MM.1S (cell line): ENCODE data around the gene VENTX.

Source experiments
- DNase-seq: peaks from one replicate; pipeline ENCODE4 v3.0.0-alpha.2; 2015
- H2AFZ ChIP-seq: fragments of 300-600 bp; sonication (generic); 2 replicates; pipeline ENCODE4 v1.6.0; 2016; ENCODE audit warnings: antibody characterized with exemption, low read length
- H3F3A ChIP-seq: fragments of 300-600 bp; sonication (generic); 2 replicates; pipeline ENCODE4 v1.6.1; 2016; ENCODE audit warnings: mild to moderate bottlenecking, antibody characterized with exemption, low read length, moderate library complexity, mixed read lengths; ENCODE audit not compliant: insufficient read depth
- H3K27ac ChIP-seq: fragments of 300-600 bp; sonication (generic); 2 replicates; pipeline ENCODE4 v1.5.1; 2016; ENCODE audit warnings: mild to moderate bottlenecking, low read length
- H3K27me3 ChIP-seq: fragments of 300-600 bp; sonication (generic); replicated peaks from 2 replicates; pipeline ENCODE4 v1.6.0; 2016; ENCODE audit warnings: low read length; ENCODE audit not compliant: insufficient read depth
- H3K36me3 ChIP-seq: fragments of 300-600 bp; sonication (generic); replicated peaks from 2 replicates; pipeline ENCODE4 v1.6.1; 2016; ENCODE audit warnings: mild to moderate bottlenecking, low read length, mixed read lengths; ENCODE audit not compliant: insufficient read depth
- H3K4me1 ChIP-seq: fragments of 300-600 bp; sonication (generic); 2 replicates; pipeline ENCODE4 v1.6.1; 2016; ENCODE audit warnings: low read length, mixed read lengths
- H3K4me2 ChIP-seq: fragments of 300-600 bp; sonication (generic); 2 replicates; pipeline ENCODE4 v1.6.0; 2016; ENCODE audit warnings: low read depth, low read length
- H3K4me3 ChIP-seq: fragments of 300-600 bp; sonication (generic); 2 replicates; pipeline ENCODE4 v1.5.1; 2016; ENCODE audit warnings: low read length, mixed read lengths
- H3K79me2 ChIP-seq: fragments of 300-600 bp; sonication (generic); 2 replicates; pipeline ENCODE4 v1.6.1; 2016; ENCODE audit warnings: mixed run types, low read length, mixed read lengths
- H3K9ac ChIP-seq: fragments of 300-600 bp; sonication (generic); 2 replicates; pipeline ENCODE4 v1.6.1; 2016; ENCODE audit warnings: low read length, mixed read lengths
- H3K9me2 ChIP-seq: fragments of 300-600 bp; sonication (generic); replicated peaks from 2 replicates; pipeline ENCODE4 v1.6.1; 2016; ENCODE audit warnings: mild to moderate bottlenecking, low read length, mixed read lengths; ENCODE audit not compliant: insufficient read depth
- H3K9me3 ChIP-seq: fragments of 300-600 bp; sonication (generic); replicated peaks from 2 replicates; pipeline ENCODE4 v1.6.1; 2016; ENCODE audit warnings: mild to moderate bottlenecking, low read length, mixed read lengths; ENCODE audit not compliant: insufficient read depth
- H4K20me1 ChIP-seq: fragments of 300-600 bp; sonication (generic); 2 replicates; pipeline ENCODE4 v1.6.1; 2016; ENCODE audit warnings: mild to moderate bottlenecking, low read length, moderate library complexity, mixed read lengths; ENCODE audit not compliant: insufficient read depth
- EZH2 ChIP-seq: fragments of 300-600 bp; sonication (generic); optimal IDR thresholded peaks from 2 replicates; pipeline ENCODE3; 2017; ENCODE audit warnings: low read depth, mild to moderate bottlenecking, antibody characterized with exemption, low read length, mixed read lengths
- EZH2phosphoT487 ChIP-seq: fragments of 300-600 bp; sonication (generic); IDR thresholded peaks from 2 replicates; pipeline ENCODE4 v1.6.1; 2018; ENCODE audit warnings: antibody characterized with exemption, low read length
- TF ChIP-seq, protein P1 (sequence below): fragments of 300-600 bp; sonication (generic); IDR thresholded peaks from 2 replicates; pipeline ENCODE4 v1.5.1; 2016; ENCODE audit warnings: antibody characterized with exemption, low read length, mixed read lengths

Gene VENTX

GRCh38 chr10:133227256-133227655 lies 10.4 kb upstream of the VENTX start:
- Histone ChIP-seq H3K79me2 (no peaks in the 10 kb centered on the region), H3K4me1 (no peaks in the 10 kb centered on the region), H3K27ac (no peak overlapping the region), H3K27me3 (peaks cover 62% of the 10 kb centered on the region), H3K4me3 (no peak overlapping the region), H3K9me2 (no peaks in the 10 kb centered on the region), H3F3A (no peaks in the 10 kb centered on the region), H2AFZ (no peak overlapping the region), H3K9ac (no peak overlapping the region), H3K9me3 (no peaks in the 10 kb centered on the region), H3K4me2 (no peak overlapping the region), H4K20me1 (no peaks in the 10 kb centered on the region), H3K36me3 (no peaks in the 10 kb centered on the region)
- TF ChIP-seq, protein P1, sequence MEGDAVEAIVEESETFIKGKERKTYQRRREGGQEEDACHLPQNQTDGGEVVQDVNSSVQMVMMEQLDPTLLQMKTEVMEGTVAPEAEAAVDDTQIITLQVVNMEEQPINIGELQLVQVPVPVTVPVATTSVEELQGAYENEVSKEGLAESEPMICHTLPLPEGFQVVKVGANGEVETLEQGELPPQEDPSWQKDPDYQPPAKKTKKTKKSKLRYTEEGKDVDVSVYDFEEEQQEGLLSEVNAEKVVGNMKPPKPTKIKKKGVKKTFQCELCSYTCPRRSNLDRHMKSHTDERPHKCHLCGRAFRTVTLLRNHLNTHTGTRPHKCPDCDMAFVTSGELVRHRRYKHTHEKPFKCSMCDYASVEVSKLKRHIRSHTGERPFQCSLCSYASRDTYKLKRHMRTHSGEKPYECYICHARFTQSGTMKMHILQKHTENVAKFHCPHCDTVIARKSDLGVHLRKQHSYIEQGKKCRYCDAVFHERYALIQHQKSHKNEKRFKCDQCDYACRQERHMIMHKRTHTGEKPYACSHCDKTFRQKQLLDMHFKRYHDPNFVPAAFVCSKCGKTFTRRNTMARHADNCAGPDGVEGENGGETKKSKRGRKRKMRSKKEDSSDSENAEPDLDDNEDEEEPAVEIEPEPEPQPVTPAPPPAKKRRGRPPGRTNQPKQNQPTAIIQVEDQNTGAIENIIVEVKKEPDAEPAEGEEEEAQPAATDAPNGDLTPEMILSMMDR = no peak
- TF ChIP-seq EZH2 = no peak
- TF ChIP-seq EZH2phosphoT487 = no peak
- DNase-seq = no peak

GRCh38 chr10:133229265-133230043 lies 8.2 kb upstream of the VENTX start:
- Histone ChIP-seq H3K4me3 (no peak overlapping the region), H3K36me3 (no peaks in the 10 kb centered on the region), H2AFZ (no peak overlapping the region), H3K9me3 (no peaks in the 10 kb centered on the region), H3K27me3 (peaks cover 73% of the 10 kb centered on the region), H3K27ac (no peak overlapping the region), H3K9me2 (no peaks in the 10 kb centered on the region), H3F3A (no peaks in the 10 kb centered on the region), H4K20me1 (no peaks in the 10 kb centered on the region), H3K9ac (no peak overlapping the region), H3K79me2 (no peaks in the 10 kb centered on the region), H3K4me1 (no peaks in the 10 kb centered on the region), H3K4me2 (no peak overlapping the region)
- no peak for TF ChIP-seq EZH2
- TF ChIP-seq, protein P1 = no peak
- TF ChIP-seq EZH2phosphoT487 = no peak
- no peak for DNase-seq

DNA sequence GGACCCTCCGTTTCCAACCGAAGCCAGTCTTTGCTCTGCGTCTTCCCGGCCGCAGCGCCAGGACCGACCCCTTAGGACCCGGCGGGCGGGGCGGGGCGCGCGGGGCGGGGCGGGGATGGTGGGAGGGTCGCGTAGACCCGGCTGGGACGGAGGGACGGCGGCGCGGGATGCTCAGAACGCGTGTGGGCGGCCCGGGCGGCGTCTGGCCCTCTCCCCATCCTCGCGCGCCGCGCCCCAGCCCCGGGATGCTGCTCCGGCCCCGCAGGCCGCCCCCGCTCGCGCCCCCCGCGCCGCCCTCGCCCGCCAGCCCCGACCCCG lies 7.7 kb upstream of the VENTX start, which contains the start of gene UTF1:
UTF1 (plus strand) TSS at position 174 of the 318 bp plus-strand sequence; CDS start at position 246, 72 bp downstream.
- no peaks in the 10 kb centered on the region for H3K9me2 ChIP-seq
- H2AFZ ChIP-seq = no peak within 1 kb of the TSS
- no peaks in the 10 kb centered on the region for H4K20me1 ChIP-seq
- TF ChIP-seq EZH2phosphoT487 = no peak
- TF ChIP-seq, protein P1 = no peak
- no peak for TF ChIP-seq EZH2
- no peaks in the 10 kb centered on the region for H3K79me2 ChIP-seq
- DNase-seq = no peak
- H3K36me3 ChIP-seq = no peaks in the 10 kb centered on the region
- no peak within 1 kb of the TSS for H3K27ac ChIP-seq
- H3K27me3 ChIP-seq = peaks cover 68% of the 10 kb centered on the region
- no peaks in the 10 kb centered on the region for H3K9me3 ChIP-seq
- H3K4me1 ChIP-seq = no peaks in the 10 kb centered on the region
- no peak within 1 kb of the TSS for H3K9ac ChIP-seq
- H3K4me3 ChIP-seq = no peak within 1 kb of the TSS
- H3F3A ChIP-seq = no peaks in the 10 kb centered on the region
- no peak within 1 kb of the TSS for H3K4me2 ChIP-seq
